Thoracic aorta (tissue), 2 donors: ENCODE data around the gene TNFAIP1. TPM values are rescaled to one million over a fixed set of nuclear protein-coding genes. Genes with fewer than 3 reads are reported as not detected.

Source experiments
- ATAC-seq: fragments of 150-250 bp; one replicate; pipeline ENCODE4 v1.8.0; 2017; ENCODE audit warnings: low read depth; ENCODE audit not compliant: insufficient number of reproducible peaks, low FRiP score
- DNase-seq: peaks from one replicate; pipeline ENCODE4 v3.0.0-alpha.2; 2020; ENCODE audit warnings: low spot score
- H3K27ac ChIP-seq, 2 donors: fragments of 200-600 bp; sonication (generic); 1 replicate in 1 of 2; 2 replicates in 1 of 2; pipeline ENCODE4 v1.5.1; 2016; ENCODE audit warnings: mild to moderate bottlenecking in 2 of 2, moderate library complexity in 2 of 2
- H3K27me3 ChIP-seq: fragments of 200-600 bp; sonication (generic); replicated peaks from 2 replicates; pipeline ENCODE4 v1.6.0; 2016; ENCODE audit warnings: mild to moderate bottlenecking; ENCODE audit not compliant: insufficient read depth
- H3K36me3 ChIP-seq: fragments of 200-600 bp; sonication (generic); one replicate; pipeline ENCODE4 v1.5.1; 2016
- H3K4me1 ChIP-seq, 2 donors: fragments of 200-600 bp; sonication (generic); 1 replicate in 1 of 2; 2 replicates in 1 of 2; pipeline versions ENCODE4 v1.5.1 to v1.6.0; 2016; ENCODE audit warnings: low read depth in 2 of 2, mild to moderate bottlenecking in 1 of 2; ENCODE audit not compliant: control insufficient read depth in 1 of 2
- H3K4me3 ChIP-seq: fragments of 200-600 bp; sonication (generic); 2 replicates; pipeline ENCODE4 v1.5.1; 2016; ENCODE audit warnings: mild to moderate bottlenecking
- H3K9me3 ChIP-seq: fragments of 200-600 bp; sonication (generic); 2 replicates; pipeline ENCODE4 v1.5.1; 2016
- CTCF ChIP-seq: fragments of 200-600 bp; sonication (generic); IDR thresholded peaks from one replicate; pipeline ENCODE4 v1.5.1; 2019; ENCODE audit warnings: antibody characterized with exemption
- total RNA-seq, 2 donors: library from RNA; depleted of rRNA; stranded (reverse); fragments of >200 nt; gene quantifications; one replicate each; pipeline versions ENCODE4 v1.1.0 to v1.2.3, GENCODE V29; 2016

The TNFAIP1 gene
- total RNA-seq, 2 donors from 2014 or later: 43.3 to 66.1 TPM

DNA sequence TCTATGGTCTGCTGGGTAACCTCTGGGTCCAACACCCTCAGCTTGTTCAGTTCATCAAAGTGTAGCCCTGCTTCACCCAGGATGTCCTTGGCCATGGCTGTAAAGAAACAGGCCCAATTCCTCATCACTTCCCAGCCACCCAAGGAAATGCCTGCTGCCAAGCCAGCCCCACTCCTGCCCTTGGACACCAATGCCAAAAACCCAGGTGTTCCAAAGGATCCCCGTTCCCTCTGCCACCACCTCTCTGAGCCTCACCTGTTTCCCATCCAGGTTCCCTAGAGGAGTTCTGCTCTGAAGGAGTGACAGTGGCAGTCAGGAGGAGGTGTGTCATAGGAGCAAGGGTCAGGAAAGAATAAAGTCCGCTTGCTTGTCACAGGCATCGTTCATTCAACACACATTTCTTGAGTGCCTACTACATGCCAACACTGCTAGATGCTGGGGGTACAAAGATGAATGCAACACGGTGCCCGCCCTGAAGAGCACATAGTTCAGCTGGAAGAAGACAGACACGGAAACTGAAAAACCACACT lies 3.6 kb upstream of the TNFAIP1 start:
- ATAC-seq (no peak), DNase-seq (no peak)
- H3K4me1 ChIP-seq: peaks cover 15 to 25% of the 10 kb centered on the region in 2 donors
- peaks cover 13% of the 10 kb centered on the region for H3K36me3 ChIP-seq
- H3K9me3 ChIP-seq: no peaks in the 10 kb centered on the region
- no peak overlapping the region for H3K4me3 ChIP-seq
- no peaks in the 10 kb centered on the region for H3K27me3 ChIP-seq
- no peak overlapping the region for H3K27ac ChIP-seq
- TF ChIP-seq CTCF: no peak

GRCh38 chr17:28333083-28333746 lies 2.3 kb upstream of the TNFAIP1 start:
- no peak overlapping the region for H3K27ac ChIP-seq
- H3K27me3 ChIP-seq: no peaks in the 10 kb centered on the region
- H3K9me3 ChIP-seq: no peaks in the 10 kb centered on the region
- H3K4me3 ChIP-seq: no peak overlapping the region
- ATAC-seq (no peak), DNase-seq (no peak)
- H3K4me1 ChIP-seq: peaks cover 25 to 38% of the 10 kb centered on the region in 2 donors
- TF ChIP-seq CTCF: no peak
- H3K36me3 ChIP-seq: peaks cover 9% of the 10 kb centered on the region

DNA sequence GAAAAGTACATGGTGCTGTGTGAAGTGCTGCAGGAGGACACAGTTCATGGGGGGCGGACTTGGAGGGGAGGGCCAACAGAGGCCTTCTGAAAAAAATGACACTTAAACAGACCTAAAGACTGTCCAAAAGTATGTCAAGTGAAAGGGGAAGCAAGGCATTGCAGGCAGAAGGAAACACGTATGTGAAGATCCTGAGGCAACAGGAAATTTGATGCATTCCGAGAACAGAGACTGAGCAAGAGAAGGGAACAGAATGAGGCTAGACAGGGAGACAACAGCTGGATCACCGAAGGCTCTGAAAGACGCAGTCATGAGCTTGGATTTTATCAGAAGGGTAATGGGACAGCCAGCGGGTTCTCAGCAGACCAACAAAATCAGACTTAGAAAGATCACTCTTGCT lies 1.4 kb upstream of the TNFAIP1 start:
- H3K36me3 ChIP-seq: peaks cover 9% of the 10 kb centered on the region
- no peaks in the 10 kb centered on the region for H3K9me3 ChIP-seq
- no peak for DNase-seq
- TF ChIP-seq CTCF: no peak
- H3K4me1 ChIP-seq: peaks cover 26 to 45% of the 10 kb centered on the region in 2 donors
- no peak for ATAC-seq
- H3K27me3 ChIP-seq: no peaks in the 10 kb centered on the region
- H3K27ac ChIP-seq: peak overlapping the region in 1 of 2 donors; percentile 94
- peak overlapping the region; percentile 86 for H3K4me3 ChIP-seq

- Histone ChIP-seq H3K27ac (peak overlapping the region; percentile 82 to 94), H3K27me3 (no peaks in the 10 kb centered on the region), H3K9me3 (no peaks in the 10 kb centered on the region), H3K4me3 (peak overlapping the region; percentile 86), H3K4me1 (peaks cover 26 to 45% of the 10 kb centered on the region in 2 donors), H3K36me3 (peaks cover 6% of the 10 kb centered on the region)
- no peak for DNase-seq
- ATAC-seq: no peak
- TF ChIP-seq CTCF: no peak
Observed at GRCh38 chr17:28334666-28335200, 828 bp upstream of the TNFAIP1 start.

DNA sequence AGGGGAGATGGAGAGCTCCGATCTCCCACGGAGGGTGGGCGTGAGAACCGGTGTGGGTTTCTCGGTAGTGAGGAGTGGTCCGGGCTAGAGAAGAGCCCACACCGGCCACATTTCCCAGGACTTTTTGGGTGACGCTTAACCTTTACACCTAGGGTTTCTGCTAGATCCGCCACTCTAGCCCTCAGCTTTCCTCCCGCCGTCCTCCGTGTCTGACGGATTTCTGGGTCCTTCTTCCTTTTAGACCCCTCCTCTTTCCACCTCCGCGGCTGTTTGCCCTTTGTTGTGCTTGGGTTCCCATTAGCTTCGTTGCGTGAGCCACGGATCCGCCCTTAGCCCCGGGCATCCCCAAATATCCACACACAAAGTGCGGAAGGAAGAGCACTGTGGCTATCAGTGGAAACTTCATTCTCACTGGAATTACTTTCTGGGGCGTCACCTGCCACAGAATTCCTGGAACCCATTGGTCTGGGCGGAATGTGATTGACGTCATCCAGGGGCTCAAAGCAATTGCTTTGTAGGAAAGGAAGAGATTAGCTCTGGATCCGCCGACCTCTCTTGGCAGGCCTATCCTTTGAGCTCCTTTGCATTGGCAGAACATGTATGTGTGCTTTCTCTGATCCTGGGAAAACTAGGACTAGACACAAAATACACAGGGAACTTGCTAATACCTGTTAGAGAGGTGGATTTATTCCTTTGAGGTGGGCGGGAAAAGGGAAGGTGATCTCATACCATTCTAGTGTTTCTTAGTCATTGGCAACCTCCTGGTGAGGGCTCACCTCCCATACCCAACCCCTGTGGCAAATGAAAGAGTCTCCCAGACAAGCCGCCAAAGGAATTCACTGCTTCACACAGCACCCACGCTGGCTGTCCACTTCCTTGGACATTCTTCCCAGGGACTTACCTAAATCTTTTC lies 654 bp downstream of the TNFAIP1 start:
- Histone ChIP-seq H3K27ac (peak overlapping the region; percentile 93 to 94), H3K4me3 (peak overlapping the region; percentile 86), H3K27me3 (no peaks in the 10 kb centered on the region), H3K4me1 (peaks cover 26 to 45% of the 10 kb centered on the region in 2 donors), H3K36me3 (peaks cover 9% of the 10 kb centered on the region), H3K9me3 (no peaks in the 10 kb centered on the region)
- TF ChIP-seq CTCF: no peak
- DNase-seq: no peak
- ATAC-seq: no peak
